Ureter (tissue), 1 donor: ENCODE measurements around the gene ADGRB2. TPM values are rescaled to one million over a fixed set of nuclear protein-coding genes. Genes with fewer than 3 reads are reported as not detected.

Experiments
- DNase-seq: peaks from one replicate; pipeline ENCODE4 v3.0.0-alpha.2; 2020; ENCODE audit warnings: low spot score
- total RNA-seq: library from RNA; stranded (reverse); gene quantifications from one replicate; pipeline ENCODE4 v1.2.4, GENCODE V29; 2023
- donor health status: DM: yes; HTN: yes; CAD: no.

ADGRB2 gene
- total RNA-seq, 1 donor from 2014 or later: 7.5 TPM

- DNase-seq: no peak
Observed at GRCh38 chr1:31783846-31784245, 19.7 kb upstream of the ADGRB2 start.

GRCh38 chr1:31782421-31783410 is 18.6 kb upstream of the ADGRB2 start:
- no peak for DNase-seq

GRCh38 chr1:31781756-31782371 is 17.7 kb upstream of the ADGRB2 start:
- no peak for DNase-seq

- DNase-seq: no peak
Observed at GRCh38 chr1:31781138-31781755, 17.1 kb upstream of the ADGRB2 start.

- DNase-seq: no peak
Observed at GRCh38 chr1:31780632-31781031, 16.5 kb upstream of the ADGRB2 start.

GRCh38 chr1:31779687-31780086 is 15.5 kb upstream of the ADGRB2 start:
- no peak for DNase-seq

- DNase-seq: no peak
Observed at GRCh38 chr1:31778763-31779488, 14.8 kb upstream of the ADGRB2 start.

GRCh38 chr1:31776516-31776915 is 12.4 kb upstream of the ADGRB2 start:
- no peak for DNase-seq

GRCh38 chr1:31776032-31776431 is 11.9 kb upstream of the ADGRB2 start:
- DNase-seq: no peak

GRCh38 chr1:31775210-31775999 is 11.3 kb upstream of the ADGRB2 start:
- DNase-seq: no peak

- no peak for DNase-seq
Observed at GRCh38 chr1:31774495-31774894, 10.4 kb upstream of the ADGRB2 start.

GRCh38 chr1:31773861-31774260 is 9.7 kb upstream of the ADGRB2 start:
- DNase-seq: no peak

- no peak for DNase-seq
Observed at GRCh38 chr1:31772669-31773248, 8.6 kb upstream of the ADGRB2 start.

- no peak for DNase-seq
Observed at GRCh38 chr1:31771891-31772668, 7.9 kb upstream of the ADGRB2 start.

GRCh38 chr1:31769720-31770390 is 5.7 kb upstream of the ADGRB2 start:
- no peak for DNase-seq

GRCh38 chr1:31768939-31769704 is 5.0 kb upstream of the ADGRB2 start:
- no peak for DNase-seq

- no peak for DNase-seq
Observed at GRCh38 chr1:31768407-31768907, 4.3 kb upstream of the ADGRB2 start.

- DNase-seq: no peak
Observed at GRCh38 chr1:31767225-31767624, 3.1 kb upstream of the ADGRB2 start.
